Stimulated activated CD8-positive, alpha-beta memory T cell treated with anti-CD3 and anti-CD28 coated beads, Interleukin-2, amount 100 ng/mL, for 48 hours (primary cell): Measurements from ENCODE around the gene KBTBD6.
"Not testable (repeated sequence)": the region's sequence is repeated elsewhere in the genome, so short reads cannot be mapped to it uniquely, and the experiment has no call there.

Experiments used
- DNase-seq, 2 donors: peaks; one replicate each; pipeline ENCODE4 v3.0.0-alpha.2; 2020; ENCODE audit warnings: low read depth in 2 of 2

The KBTBD6 gene, protein sequence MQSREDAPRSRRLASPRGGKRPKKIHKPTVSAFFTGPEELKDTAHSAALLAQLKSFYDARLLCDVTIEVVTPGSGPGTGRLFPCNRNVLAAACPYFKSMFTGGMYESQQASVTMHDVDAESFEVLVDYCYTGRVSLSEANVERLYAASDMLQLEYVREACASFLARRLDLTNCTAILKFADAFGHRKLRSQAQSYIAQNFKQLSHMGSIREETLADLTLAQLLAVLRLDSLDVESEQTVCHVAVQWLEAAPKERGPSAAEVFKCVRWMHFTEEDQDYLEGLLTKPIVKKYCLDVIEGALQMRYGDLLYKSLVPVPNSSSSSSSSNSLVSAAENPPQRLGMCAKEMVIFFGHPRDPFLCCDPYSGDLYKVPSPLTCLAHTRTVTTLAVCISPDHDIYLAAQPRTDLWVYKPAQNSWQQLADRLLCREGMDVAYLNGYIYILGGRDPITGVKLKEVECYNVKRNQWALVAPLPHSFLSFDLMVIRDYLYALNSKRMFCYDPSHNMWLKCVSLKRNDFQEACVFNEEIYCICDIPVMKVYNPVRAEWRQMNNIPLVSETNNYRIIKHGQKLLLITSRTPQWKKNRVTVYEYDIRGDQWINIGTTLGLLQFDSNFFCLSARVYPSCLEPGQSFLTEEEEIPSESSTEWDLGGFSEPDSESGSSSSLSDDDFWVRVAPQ

DNA sequence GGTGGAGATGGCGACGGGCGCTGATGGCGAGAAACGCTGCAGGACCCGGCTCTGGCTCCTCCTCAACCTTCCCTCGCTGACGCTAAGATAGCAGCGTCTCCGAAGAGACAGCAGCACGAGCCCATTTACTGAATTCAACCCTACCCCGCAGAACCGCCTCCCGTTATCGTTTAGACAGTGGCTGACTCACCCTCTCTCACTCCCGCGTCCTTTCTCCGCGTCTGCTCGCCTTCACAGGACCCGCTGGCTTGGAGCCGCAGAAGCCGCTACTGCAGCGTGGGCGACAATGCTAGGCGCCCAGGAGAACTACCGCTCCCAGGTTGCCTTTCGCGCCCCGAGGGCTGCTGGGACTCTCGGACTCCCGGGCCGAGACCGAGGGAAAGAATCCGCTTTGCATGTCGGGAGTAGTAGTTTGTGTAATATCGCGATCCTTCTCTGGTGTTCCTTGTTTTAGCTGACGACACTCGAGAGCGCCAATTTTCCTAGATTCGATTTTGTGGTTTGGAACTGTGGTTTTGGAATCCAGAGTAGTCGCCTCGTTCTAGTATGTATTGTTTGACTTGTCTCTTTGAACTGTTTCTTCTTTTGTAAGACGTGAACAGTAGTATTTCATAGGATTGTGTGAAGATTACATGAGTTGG lies at the start of gene KBTBD6:
Gene KBTBD6, minus strand, starts transcription at position 291 of the 641 bp plus-strand sequence. CDS start 291 bp downstream, outside the sequence.
- peak; percentile 90 to 94 for DNase-seq

DNA sequence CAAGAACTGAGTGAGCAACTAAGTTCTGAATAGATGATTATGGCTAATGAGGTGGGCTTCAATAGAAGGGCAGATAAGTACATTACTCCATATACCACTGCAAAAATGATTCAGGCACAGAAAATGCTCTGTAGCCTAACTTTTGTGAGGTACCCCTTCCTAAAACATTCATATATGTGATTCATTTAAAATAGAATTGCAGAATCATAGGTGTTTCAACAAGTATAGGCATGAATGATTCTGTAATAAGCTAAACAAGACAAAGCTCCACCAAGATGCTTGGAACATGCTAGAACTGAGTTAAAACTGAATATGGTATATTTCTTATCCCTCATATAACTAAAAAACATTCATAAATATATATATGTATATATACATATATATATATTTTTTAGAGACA lies 49.6 kb upstream of the KBTBD6 start:
- DNase-seq: no peak

DNA sequence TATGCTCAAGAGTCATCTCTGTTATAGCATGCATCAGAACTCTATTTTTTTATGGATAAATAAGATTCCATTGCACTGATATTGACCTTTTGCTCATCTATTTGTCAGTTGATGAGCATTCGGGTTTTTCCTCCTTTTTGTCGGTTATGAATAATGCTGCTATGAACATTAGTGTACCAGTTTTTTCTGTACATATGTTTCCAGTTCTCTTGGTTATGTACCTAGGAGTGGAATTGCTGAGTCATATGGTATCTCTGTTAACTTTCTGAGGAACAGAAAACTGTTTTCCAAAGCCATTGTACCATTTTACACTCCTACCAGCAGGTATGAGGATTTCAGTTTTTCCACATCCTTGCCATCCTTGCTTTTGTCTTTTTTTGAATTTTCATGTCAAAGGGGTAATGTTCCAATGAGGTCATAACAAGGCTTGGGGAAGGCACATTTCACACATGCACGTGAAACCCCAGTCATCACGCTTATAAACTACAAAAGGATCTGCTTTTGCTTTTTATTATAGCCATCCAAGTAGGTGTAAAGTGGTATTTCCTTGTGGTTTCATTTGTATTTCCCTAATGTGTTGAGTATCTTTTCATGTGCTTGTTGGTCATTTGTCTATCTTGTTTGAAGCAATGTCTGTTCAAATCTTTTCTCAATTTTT lies 47.1 kb upstream of the KBTBD6 start:
- no peak for DNase-seq

GRCh38 chr13:41178040-41178439 lies 45.4 kb upstream of the KBTBD6 start:
- no peak for DNase-seq

DNA sequence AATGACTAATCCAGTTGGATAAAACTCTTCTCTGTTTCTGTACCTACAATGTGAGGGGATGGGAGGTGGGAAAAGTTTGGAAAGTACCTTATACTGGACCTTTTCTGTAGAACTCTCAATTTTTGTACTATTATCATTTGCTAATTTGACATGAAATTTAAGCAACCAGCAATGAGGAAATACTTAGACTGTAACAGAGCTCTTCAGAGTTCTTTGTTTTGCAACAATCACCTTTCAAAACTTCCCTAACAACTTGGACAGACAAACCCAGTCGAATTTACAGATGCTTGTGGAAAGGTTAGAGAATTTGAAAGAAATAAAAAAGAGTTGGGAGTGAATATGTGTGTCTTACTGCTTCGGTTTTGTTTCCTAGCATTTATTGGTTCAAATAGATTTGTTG lies 45.0 kb upstream of the KBTBD6 start:
- DNase-seq: no peak

- DNase-seq: not testable (repeated sequence)
These were observed 43.0 kb upstream of the KBTBD6 start for GRCh38 chr13:41175576-41175975.

- DNase-seq: no peak
These were observed 29.5 kb upstream of the KBTBD6 start for GRCh38 chr13:41162151-41162550.

- no peak for DNase-seq
These were observed 26.6 kb upstream of the KBTBD6 start for GRCh38 chr13:41159174-41159573.

DNA sequence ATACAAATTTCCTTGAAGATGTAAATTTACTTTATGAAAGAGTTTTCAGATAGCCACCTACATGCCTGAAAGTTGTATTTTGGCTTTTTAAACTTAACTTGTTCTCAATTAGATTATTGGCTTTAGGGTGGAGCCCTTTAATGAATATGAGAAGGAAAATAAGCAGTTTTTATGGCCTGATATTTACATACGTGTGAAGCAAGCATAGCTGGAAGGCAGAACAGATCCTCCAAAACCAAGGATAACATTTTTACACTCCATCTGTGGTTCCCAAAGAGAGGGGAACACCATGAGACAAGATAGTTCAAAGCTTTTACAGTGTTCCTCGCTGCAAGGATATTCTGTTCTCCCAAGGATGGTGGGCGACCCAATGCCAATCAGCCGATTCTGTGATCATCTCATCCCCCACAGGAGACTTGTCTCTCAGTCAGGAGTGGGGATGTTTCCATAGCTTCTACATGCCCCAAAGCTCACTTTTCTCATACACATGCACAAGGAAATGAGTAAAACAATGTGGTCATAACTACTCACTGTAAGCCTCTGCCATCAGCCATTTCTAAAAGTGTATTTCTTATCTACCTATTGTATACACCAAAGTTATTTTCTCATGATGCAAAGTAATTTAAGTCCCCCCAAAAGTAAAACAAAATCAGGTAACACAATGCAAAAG lies 24.6 kb upstream of the KBTBD6 start:
- DNase-seq: no peak

DNA sequence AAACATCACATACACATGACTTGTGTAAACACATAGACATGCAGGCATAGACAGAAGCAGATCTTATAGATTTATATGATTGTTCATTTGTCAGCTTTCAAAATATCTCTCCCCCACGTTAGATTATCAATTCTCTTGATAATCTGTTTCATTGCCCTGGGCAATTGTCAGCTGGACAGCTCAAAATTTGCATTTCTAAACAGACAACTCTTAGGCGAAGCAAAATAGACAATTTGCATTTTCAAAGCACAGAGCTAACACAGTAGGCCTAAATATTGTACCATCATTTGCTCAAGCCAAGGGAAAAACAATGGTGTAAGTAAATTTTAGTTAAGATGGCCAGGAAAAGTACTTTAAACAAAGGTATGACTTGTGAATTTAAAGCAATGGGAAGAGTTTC lies 24.0 kb upstream of the KBTBD6 start:
- no peak for DNase-seq

DNA sequence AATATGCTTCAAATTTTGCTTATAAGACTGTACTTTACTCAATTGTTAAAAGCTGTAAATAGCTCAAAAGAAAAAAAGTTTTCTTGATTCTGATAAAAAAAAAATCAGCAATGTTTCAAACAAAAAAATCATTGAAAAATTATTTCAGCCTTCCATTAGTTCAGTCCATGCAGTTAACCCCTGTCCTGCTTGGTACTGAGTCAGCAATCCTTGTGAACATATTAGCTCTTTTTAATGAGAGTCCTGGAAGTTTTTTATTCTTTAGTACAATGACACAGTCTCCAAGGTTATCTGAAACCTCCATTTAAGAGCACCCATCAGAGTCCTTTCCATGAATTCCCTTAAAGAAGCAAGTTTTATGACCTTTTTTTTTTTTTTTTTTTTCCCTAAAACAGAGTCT lies 21.4 kb upstream of the KBTBD6 start:
- no peak for DNase-seq

DNA sequence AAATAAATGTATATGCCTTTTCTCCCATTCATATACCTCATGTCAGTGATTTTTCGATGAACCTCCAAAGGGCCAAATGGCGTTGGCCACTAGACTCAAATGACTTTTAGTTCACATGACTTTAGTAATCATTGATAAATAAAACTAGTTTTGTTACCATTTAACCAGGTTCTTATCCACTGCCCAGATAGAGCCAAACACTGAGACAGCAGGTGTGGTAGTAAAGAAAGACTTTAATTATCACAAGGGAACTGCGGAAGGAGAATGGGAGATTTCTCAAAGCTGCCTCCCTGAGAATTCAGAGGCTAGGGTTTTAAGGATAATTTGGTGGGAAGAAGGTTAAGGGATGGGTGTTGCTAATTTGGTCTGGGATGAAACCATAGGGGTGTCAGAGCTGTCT lies 19.4 kb upstream of the KBTBD6 start:
- no peak for DNase-seq

- DNase-seq: no peak
These were observed 17.5 kb upstream of the KBTBD6 start for GRCh38 chr13:41150058-41150457.

GRCh38 chr13:41148419-41149283 lies 16.0 kb upstream of the KBTBD6 start:
- DNase-seq: no peak

DNA sequence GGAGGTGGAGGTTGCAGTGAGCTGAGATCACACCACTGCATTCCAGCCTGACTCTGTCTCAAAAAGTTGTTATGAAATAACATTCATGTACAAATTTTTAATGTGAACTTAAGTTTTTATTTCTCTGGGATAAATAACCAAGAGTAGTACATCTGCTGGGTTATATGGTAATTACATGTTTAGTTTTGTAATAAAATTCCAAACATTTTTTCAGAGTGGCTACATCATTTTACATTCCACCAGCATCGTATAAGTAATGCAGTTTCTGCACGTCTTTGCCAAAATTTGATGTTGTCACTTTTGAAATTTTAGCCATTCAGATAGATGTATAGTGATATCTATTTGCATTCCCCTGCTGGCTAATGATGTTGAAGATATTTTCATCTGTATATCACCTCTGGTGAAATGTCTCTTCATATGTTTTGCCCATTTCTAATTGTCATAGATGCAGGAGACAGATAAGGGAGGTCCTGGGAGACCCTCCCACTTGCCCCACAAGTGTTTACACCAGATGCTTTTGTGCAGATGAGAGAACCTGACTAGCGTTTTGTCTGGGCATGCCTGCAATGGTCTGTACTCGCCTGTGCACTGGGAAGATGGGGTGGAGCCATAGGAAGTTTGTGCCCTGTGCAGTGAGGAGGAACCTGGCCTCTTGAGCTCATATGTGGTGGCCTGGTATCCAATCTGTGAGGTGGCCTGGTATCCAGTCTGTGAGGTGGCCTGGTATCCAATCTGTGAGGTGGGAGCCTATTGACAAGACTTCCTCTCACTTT lies 12.7 kb upstream of the KBTBD6 start:
- no peak for DNase-seq

GRCh38 chr13:41144576-41144975 lies 12.0 kb upstream of the KBTBD6 start:
- no peak for DNase-seq

DNA sequence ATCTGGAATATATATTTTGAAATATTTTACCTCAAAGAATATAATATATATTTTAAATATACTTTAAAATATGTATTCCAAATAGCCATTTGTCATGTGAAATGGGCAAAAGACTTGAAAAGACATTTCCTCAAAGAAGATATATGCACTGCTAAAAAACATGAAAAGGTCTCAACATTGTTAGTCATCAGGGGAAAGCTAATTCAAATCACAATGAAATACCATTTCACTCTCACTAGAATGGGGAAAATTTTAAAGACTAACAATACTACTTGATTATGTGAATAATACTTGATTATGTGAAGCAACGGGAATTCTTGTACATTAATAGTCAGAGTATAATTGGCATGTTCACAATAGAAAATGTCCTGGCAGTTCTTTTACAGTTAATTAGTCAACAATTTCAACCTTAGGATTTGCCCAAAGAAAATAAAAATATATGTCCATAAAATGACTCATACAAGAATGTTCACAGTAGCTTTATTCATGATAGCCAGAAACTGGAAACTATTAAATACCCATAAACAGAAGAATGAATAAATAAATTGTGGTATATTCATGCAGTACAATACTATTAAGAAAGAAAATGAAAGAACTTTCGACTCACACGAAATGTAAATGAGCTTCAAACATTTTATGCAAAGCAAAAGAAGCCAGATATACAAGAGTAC lies 6.8 kb upstream of the KBTBD6 start:
- no peak for DNase-seq

DNA sequence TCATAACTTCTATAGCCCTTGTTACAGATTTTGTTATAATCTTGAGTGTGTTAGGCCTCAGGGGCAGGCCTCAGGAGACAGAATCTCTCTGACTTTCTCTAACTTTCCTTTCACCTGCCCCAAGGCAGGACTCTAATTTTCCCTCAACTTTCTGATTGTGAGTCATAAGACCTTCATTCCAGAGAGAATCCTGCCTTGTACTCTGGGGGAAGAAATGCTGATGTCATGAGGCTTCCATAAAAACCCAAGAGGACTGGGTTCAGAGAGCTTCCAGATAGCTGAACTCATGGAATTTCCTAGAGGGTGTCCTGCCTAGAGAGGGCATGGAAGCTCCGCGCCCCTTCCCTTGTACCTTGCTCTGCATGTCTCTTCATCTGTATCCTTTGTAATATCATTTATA lies 5.3 kb upstream of the KBTBD6 start:
- no peak for DNase-seq

DNA sequence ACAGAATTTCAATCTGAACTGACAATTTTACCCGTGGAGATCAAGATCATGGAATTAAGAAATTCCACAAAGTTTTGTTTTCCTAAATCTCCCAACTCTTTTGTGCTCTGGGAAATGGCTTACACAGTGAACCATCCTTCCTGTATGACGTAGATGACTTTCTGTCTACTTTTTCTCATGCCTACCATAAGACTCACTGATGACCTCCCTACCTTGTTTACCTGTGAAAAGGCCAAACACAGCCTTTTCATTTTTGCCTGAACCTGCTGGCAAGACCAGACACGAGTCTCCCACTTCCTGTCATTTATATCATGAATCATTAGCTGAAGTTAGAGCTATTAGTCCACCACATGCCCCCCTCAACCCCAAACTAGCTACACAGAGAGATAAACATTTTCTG lies 4.6 kb upstream of the KBTBD6 start:
- DNase-seq: no peak
